HG03139 (cell line): ENCODE measurements around the gene EPN2.
"Not testable (repeated sequence)": the region's sequence is repeated elsewhere in the genome, so short reads cannot be mapped to it uniquely, and the experiment has no call there.

Experiments used
- ATAC-seq: cut with Tn5 transposase; IDR thresholded peaks from one replicate; pipeline ENCODE4 v1.9.1; 2021; ENCODE audit not compliant: unreplicated experiment

The EPN2 gene

DNA sequence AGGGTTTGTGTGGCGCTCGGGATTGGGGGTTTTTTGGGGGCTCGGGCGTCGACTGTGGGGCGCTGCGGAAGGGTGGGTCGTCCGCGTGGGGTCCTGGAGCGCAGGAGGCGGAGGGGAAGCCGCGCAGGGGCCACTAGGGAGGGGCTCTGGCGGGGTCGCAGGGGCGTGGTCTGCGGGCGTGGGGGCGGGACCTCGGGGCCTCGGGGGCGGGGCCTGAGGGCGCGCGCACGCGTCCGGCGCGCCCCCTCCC is at the start of gene EPN2:
Gene EPN2 (plus strand): TSS at position 228 of the 250 bp plus-strand sequence. CDS start 45,754 bp downstream, outside the sequence.
- ATAC-seq: not testable (repeated sequence)

DNA sequence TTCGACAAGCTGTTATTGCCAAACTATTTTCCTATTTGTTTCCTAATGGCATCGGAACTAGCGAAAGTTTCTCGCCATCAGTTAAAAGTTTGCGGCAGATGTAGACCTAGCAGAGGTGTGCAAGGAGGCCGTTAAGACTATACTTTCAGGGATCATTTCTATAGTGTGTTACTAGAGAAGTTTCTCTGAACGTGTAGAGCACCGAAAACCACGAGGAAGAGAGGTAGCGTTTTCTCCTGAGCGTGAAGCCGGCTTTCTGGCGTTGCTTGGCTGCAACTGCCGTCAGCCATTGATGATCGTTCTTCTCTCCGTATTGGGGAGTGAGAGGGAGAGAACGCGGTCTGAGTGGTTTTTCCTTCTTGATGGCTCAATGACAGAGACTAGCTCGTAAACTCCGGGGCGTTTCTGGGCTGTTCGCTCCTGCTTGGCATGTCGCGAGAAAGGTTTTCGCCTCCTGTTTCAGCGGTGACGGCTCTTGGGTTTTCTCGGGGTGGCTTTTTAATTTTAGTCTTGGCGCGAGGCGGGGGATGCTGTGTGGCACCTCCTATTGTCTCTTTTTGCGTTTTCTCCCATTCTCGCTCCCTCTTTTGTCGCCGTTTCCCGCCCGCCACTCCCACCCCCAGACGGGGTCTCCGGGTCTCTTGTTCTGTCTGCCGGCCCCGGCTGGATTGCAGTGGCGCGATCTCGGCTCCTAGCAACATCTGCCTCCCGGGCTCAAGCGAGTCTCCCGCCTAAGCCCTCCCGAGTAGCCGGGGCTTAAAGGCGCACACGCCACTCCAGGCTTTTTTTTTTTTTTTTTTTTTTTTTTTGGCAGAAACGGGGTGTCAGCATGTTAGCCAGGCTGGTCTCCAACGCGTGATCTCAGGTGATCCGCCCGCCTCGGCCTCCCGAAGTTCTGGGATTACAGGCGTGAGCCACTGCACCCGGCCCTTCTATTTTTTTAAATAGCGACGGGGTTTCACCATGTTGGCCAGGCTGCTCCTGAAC is 49.0 kb upstream of the EPN2 start:
- not testable (repeated sequence) for ATAC-seq

DNA sequence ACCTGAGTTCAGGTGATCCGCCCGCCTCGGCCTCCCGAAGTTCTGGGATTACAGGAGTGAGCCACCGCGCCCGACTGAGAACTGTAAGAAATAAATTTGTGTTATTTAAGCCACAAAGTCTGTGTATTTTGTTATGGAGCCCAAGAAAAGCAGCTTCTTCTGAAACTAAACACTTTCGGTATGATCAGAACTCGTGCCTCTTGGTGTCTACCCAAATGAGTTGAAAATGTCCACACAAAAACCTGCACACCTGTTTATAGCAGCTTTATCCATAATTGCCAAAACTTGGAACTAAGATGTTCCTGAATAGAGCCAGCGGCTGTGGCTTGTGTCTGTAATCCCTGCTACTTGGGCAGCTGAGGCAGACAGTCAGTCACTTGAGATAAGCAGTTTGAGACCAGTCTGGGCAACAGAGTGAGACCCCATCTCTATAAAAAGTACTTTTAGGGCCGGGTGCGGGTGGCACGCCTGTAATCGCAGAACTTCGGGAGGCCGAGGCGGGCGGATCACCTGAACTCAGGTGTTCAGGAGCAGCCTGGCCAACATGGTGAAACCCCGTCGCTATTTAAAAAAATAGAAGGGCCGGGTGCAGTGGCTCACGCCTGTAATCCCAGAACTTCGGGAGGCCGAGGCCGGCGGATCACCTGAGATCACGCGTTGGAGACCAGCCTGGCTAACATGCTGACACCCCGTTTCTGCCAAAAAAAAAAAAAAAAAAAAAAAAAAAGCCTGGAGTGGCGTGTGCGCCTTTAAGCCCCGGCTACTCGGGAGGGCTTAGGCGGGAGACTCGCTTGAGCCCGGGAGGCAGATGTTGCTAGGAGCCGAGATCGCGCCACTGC is 48.1 kb upstream of the EPN2 start:
- not testable (repeated sequence) for ATAC-seq

DNA sequence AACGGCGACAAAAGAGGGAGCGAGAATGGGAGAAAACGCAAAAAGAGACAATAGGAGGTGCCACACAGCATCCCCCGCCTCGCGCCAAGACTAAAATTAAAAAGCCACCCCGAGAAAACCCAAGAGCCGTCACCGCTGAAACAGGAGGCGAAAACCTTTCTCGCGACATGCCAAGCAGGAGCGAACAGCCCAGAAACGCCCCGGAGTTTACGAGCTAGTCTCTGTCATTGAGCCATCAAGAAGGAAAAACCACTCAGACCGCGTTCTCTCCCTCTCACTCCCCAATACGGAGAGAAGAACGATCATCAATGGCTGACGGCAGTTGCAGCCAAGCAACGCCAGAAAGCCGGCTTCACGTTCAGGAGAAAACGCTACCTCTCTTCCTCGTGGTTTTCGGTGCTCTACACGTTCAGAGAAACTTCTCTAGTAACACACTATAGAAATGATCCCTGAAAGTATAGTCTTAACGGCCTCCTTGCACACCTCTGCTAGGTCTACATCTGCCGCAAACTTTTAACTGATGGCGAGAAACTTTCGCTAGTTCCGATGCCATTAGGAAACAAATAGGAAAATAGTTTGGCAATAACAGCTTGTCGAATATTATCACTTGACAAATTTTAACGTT is 47.3 kb upstream of the EPN2 start:
- not testable (repeated sequence) for ATAC-seq

DNA sequence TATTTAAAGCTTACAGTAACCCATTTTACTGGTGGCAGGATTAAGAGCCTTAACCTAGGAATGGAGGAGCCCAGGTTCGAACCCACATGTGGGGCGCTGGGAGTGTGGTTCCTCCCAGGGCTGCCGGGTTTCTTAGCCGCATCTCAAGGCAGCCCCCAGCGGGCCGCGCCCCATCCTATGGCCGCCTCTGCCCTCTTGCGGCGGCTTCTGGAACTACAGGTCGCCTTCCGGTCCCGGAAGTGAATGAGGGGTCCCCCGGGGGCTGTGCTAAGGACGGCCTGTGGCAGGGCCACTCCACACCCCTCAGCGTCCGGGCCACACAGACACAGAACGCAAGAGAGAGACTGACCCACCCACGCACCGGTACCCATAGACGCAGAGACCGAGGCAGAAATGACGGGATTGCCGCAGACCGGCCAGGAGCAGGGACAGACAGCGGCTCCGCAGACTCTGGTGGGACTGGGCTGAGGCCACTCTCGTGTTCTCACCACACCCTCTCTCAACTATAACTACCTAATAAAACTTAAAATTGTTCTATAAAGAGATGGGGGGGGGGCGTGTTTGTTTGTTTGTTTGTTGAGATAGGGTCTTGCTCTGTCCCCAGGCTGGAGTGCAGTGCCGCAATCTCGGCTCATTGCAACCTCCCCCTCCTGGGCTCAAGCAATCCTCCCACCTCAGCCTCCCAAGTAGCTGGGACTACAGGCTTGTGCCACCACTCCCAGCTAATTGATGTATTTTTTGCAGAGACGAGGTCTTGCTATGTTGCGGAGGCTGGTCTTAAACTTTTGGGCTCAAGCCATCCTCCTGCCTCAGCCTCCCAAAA is 40.6 kb upstream of the EPN2 start:
- ATAC-seq: peak; percentile 82

DNA sequence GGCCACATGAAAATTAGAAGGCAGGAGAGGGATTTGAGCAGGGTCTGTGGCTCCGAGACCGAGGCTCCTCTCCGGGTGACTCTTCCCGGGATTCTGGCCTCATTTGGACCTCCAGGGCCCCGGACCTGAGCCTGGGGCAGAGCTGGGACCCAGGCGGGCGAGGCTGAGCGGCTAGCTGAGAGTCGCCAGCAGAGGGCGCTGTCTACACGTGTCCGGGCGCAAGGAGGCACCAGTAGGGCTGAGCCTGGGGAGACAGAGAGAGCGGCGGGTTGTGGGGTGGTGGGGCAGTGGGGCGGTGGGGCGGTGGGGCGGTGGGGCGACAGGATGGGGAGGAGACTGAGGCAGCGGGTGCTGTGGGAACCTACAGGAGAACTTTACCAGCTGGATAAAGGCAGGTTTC is 34.7 kb upstream of the EPN2 start:
- not testable (repeated sequence) for ATAC-seq

DNA sequence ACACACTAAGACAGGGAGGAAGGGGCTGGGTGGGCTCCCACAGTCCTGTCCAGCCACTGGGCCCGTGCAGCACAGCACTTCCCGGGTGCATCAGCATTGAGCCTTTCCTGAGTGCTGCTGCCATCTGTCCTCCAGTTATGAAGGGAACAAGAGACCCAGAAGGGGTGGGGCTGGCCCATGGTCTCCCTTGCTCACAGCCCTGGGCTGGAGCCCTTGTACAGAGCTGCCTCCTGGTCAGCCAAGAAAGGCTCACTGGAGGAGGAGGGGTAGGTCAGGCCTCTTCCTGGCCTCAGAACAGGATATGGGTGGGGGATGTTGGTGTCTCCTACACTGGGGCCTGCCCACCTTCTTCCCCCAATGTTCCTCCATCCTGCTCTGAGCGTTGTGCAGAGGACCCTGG is 33.7 kb upstream of the EPN2 start:
- not testable (repeated sequence) for ATAC-seq

DNA sequence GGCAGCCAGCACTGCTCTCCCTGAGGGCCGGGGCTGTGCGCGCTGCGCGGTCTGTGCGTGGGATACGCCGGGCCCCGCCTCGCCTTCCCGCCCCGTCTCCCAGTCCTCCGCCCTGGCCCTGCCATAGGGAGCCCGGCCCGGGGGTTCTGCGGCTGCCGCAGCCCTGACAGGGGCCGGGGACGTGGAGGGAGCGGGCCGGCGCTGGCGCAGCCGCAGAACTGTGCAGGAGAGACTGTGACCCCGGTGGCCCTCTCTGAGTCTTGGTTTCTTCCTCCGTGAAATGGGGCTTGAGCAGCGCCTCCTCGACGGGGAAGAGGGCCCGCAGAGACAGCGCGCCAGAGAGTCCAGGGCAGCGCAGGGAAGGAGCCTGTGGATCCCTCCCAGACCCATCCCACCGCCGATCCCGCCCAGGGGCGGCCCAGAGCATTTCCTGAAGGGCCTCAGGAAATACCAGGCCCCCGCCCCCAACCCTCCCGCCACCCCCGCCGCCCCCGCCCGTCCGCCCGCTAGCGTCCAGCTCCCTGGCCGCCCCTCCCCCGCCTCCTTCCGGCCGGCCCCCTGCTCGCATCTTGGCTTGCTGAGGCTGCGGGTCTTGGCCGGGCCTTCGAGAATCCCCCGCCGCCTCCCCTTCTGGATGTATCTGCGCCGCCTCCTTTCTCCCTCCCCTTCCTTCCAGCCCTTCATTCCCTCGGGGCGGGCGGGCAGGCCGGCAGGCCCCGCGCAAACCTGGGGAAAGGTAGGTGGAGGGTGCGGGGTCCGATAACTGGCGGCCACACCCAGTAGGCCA is 21.9 kb upstream of the EPN2 start:
- ATAC-seq: not testable (repeated sequence)

DNA sequence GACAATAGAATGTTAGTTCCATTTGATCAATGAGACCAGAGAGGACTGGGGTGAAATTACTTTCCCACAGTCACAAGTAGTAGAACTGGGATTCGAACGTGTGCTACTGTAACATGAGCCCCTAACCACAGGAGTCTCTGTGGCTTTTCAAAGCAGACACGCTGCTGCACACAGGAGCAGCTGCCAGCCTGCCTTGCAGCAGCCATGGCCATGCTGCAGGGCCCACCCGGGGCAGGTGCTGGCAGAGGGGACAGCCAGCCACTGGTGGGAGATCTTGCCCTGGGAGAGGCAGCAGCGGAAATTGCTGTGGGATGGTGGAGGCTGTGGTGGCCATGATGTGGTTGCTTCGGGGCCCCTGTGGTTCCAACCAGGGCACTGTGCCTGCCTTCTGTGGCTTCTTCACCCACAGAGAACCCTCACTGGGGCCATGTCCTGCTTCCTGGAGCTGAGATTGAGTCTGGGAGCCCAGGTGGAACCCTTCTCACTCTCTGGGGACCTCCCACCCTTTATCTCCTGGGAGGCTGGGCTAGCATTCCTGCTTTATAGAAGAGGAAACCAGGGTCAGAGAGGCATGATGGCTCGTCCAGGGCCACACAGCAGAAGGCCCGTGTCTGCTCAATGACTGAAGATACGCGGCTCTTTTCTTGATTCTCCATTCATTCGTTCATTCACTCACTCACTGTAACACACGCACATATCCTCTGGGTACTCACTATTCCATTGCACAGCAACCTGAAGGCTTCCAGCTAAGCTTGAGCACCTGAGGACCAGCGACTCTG is 20.8 kb upstream of the EPN2 start:
- ATAC-seq: not testable (repeated sequence)

DNA sequence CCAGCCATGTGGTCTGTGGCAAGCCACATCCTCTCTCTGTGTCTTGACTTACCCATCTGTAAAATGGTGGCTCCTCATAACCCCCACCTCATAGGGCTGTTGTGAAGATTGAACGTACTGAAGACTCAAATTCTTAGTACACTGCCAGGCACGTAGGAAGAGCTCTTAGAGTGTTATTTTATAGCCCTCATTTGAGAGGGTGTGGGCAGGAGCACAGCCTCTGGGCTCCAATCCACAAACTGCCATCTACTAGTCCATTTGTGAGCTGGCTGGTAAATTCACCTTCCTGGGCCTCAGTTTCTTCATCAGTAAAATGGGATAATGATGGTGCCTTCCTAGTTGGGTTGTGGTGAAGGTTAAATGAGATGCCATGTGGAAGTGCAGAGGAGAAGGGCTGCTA is 18.3 kb upstream of the EPN2 start:
- ATAC-seq: not testable (repeated sequence)

DNA sequence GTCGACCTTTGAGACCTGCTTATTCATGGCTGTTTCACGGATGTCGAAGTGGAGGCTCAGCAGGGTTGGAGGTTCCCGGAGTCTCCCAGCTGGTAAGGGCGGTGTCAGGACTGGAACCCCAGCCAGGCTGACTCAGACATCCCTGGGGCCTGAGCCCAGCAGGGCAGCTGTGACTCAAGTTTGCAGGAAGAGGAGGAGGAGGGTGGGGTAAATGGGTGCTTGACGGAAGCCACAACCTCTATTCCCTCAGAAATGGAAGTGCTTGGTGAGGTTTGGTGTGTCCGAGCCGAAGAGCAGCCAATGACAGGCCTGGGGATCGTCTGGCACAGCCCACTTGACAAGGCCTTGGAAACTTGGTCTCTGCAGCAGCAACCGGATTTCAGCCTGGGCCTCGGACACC is 17.8 kb upstream of the EPN2 start:
- not testable (repeated sequence) for ATAC-seq

DNA sequence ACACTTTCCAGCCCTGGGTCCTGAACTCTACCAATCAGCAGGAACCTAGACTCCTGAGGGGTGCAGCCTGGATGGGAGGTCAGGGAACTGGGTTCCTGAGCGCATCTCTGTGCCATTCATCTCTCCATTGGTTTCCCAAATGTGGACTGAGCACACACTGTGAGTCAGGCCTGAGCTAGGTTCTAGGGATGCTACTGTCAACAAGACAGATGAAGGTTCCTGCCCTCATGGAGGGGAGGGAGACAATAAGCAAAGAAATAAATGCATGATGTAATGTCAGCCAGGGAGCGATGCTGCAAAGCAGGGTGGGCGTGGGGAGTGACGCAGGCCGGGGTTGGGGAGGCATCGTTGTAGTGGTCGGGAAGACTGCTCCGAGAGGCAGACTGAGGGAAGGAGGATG is 17.0 kb upstream of the EPN2 start:
- ATAC-seq: not testable (repeated sequence)

DNA sequence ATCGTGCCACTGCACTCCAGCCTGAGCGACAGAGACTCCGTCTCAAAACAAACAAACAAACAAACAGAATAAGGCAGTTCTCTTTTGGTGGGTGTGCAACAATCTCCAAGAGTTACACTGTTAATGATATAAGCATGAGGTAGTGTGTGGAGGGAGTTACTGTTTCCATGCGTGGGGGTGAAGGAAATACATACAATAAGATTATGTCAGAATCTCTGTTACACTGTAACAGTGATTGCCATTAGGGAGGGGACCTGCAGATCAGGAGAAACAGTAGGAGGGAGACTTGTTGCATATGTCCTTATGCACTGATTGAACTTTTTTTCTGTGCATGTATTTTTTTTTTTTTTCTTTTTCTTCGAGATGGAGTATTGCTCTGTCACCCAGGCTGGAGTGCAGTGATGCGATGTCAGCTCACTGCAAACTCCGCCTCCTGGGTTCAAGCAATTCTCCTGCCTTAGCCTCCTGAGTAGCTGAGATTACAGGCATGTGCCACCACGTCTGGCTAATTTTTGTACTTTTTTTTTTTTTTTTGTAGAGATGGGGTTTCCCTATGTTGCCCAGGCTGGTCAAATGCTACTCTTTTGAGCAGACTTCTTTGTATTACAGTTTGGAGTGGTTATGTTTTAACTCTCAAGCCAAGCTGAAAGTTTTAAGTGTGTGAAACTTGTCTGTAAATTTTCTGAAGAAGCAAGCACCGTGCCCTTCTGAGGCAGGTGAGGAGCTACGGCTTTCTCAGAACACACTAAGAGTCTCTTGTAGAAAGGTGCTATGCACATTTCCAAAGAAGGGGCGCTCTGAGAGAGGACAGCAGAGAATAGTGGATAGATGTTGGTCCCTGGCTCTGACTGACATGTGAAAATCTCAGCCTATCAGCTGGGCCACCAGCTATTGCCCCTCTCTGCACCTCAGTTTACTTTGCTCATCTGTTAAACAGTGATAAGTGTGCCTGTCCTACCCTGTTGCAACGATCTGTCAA is 10.3 kb upstream of the EPN2 start:
- not testable (repeated sequence) for ATAC-seq

DNA sequence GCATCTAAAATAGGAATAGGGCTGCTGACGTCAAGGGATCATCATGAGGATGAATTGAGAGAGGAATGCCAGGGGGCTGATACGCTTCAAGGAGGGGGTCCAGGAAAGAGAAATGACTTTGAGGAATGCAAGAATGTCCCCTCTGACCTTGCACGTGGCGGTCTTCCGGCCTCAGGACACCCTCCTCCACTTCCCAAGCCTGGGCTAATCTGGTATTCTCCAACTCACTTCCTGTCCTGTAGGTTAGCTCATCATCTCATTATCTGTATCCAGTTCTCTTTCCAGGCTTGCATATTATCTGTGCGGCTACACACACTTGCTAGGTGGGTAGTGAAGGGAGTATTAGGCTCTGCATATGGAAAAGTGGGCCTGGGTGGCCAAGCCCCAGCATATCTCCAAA is 2.5 kb upstream of the EPN2 start:
- not testable (repeated sequence) for ATAC-seq

DNA sequence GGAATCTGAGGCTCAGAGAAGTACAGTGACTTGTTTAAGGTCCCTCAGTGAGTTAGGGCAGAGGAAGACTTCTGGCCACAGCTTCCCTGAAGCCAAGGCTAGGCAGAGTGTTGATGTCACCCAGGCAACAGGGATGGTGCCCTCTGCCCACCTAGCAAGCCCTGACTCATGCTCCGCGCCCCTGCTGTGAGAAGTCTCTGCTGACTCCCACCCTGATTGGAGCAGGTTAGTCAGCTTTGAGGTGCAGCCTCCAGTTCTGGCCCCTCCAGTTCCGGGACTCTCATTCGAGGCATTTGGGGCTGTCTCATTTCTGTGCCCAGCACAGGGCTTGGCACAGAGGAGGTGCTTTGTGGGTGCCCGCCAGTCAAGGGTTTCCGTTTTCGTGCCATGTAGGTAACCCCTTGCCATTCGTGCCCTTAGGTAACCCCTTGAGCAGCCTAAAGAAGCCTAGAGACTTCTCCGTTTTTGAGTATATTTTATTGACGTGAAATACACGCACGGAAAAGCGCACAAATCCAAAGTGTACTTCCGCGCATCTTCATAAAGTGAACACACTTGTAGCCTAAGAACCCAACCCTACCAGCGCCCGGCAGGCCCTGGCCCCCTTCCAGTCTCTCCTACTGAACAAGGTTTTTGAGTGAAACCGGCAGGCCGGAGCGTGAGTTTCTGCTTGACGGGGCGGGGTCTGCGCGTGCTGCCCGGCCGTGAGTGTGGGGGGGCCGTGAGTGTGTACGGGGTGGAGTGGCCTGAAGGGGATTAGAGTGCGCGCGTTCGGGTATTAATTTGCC is 621 bp upstream of the EPN2 start:
- not testable (repeated sequence) for ATAC-seq

DNA sequence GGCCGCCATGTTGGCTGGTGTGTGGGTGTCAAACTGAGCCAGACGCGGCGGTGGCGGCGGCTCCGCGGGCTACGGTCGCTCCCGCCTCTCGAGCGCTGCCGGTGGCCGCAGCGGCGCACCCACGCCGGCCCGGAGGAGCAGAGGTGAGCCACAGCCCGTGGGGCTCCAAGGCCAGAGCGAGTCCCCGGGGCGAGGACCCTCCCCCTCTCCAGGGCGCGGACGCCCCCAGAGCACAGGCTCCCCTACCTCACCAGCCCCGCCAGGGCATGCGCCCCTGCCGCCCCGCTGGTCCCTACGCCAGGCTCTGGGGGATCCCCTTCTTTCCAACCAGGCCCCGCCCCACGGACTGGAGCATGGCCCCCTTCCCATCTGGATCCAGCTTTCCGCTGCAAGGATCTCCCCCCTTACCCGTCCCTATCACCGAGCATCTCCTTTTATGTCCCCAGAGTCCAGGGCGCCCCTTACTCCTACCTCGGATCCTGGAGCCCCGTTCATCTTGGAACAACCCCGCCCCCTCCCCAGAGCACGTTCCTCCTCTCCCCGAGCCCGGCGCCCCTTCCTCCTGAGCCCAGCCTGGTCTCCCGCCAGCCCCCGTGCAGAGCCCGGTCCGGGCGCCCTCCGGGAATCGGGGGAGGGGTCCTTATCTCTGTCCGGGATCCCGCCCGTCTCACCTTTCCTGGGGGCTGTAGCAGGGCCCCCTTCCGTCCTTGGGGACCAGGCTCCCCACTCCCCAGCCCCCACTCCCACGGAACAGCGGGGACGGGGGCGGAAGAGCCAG is 412 bp downstream of the EPN2 start:
- peak; percentile 60 for ATAC-seq
